GM20000 (cell line): ENCODE results near the gene RAP2A.

Experiments
- DNase-seq: peaks from one replicate; pipeline ENCODE4 v3.0.0; 2012; ENCODE audit warnings: low spot score
- CTCF ChIP-seq: IDR thresholded peaks from 2 replicates; pipeline ENCODE4 v1.5.1; 2012; ENCODE audit warnings: mild to moderate bottlenecking, control low read depth; ENCODE audit errors: extremely low read depth, missing control alignments

Gene RAP2A

GRCh38 chr13:97485320-97485719 is 51.4 kb downstream of the RAP2A start:
- DNase-seq: no peak
- TF ChIP-seq CTCF: no peak

GRCh38 chr13:97490702-97491307 is 56.8 kb downstream of the RAP2A start:
- no peak for DNase-seq
- TF ChIP-seq CTCF: no peak

- DNase-seq: no peak
- TF ChIP-seq CTCF: no peak
Observed at GRCh38 chr13:97491452-97491851, 57.5 kb downstream of the RAP2A start.

GRCh38 chr13:97492257-97492656 is 58.3 kb downstream of the RAP2A start:
- DNase-seq: no peak
- no peak for TF ChIP-seq CTCF

- no peak for TF ChIP-seq CTCF
Observed at GRCh38 chr13:97492684-97493371, 58.9 kb downstream of the RAP2A start.

GRCh38 chr13:97493456-97493855 is 59.5 kb downstream of the RAP2A start:
- no peak for TF ChIP-seq CTCF
- DNase-seq: no peak

More at GRCh38 chr13:97492684-97493371, 58.9 kb downstream of the RAP2A start:
- no peak for DNase-seq

GRCh38 chr13:97495678-97496077 is 61.7 kb downstream of the RAP2A start:
- TF ChIP-seq CTCF: no peak
- no peak for DNase-seq
